Small intestine (tissue), 7 donors: ENCODE results near the gene GALNT17. TPM values are rescaled to one million over a fixed set of nuclear protein-coding genes. Genes with fewer than 3 reads are reported as not detected.

Experiments
- DNase-seq, 2 donors: peaks; one replicate each; pipeline versions ENCODE4 v3.0.0 to v3.0.0-alpha.2; 2013
- FAIRE-seq: peaks from 2 replicates; lab custom pipeline; 2012; peaks lifted over from hg19 to GRCh38; lab: Jason Lieb, UNC
- H3K27ac ChIP-seq, 3 donors: one replicate each; pipeline ENCODE4 v1.5.1; 2013; ENCODE audit warnings: low read length in 2 of 3, mild to moderate bottlenecking in 2 of 3, control low read depth in 1 of 3, inconsistent platforms in 1 of 3, low read depth in 1 of 3, moderate library complexity in 1 of 3
- H3K27me3 ChIP-seq, 3 donors: one replicate each; pipeline ENCODE4 v1.6.1; 2013; ENCODE audit warnings: low read length in 3 of 3, inconsistent platforms in 1 of 3; ENCODE audit not compliant: control insufficient read depth in 3 of 3, insufficient read depth in 3 of 3
- H3K36me3 ChIP-seq, 3 donors: one replicate each; pipeline ENCODE4 v1.6.1; 2013; ENCODE audit warnings: low read length in 3 of 3, inconsistent platforms in 1 of 3, low read depth in 1 of 3, mild to moderate bottlenecking in 1 of 3, moderate library complexity in 1 of 3; ENCODE audit not compliant: control insufficient read depth in 3 of 3, insufficient read depth in 2 of 3
- H3K4me1 ChIP-seq, 3 donors: one replicate each; pipeline ENCODE4 v1.6.1; 2013; ENCODE audit warnings: low read length in 2 of 3, inconsistent platforms in 1 of 3, low read depth in 1 of 3, mild to moderate bottlenecking in 1 of 3, moderate library complexity in 1 of 3; ENCODE audit not compliant: control insufficient read depth in 3 of 3, insufficient read depth in 2 of 3
- H3K4me3 ChIP-seq, 3 donors: one replicate each; pipeline ENCODE4 v1.5.1; 2013; ENCODE audit warnings: low read length in 3 of 3, control low read depth in 1 of 3, inconsistent platforms in 1 of 3, low read depth in 1 of 3, mild to moderate bottlenecking in 1 of 3, moderate library complexity in 1 of 3
- H3K9me3 ChIP-seq, 2 donors: one replicate each; pipeline ENCODE4 v1.6.1; 2013; ENCODE audit warnings: low read depth in 1 of 2, low read length in 1 of 2; ENCODE audit not compliant: control insufficient read depth in 2 of 2, insufficient read depth in 1 of 2
- polyA plus RNA-seq, 4 donors: library from polyadenylated mRNA; stranded (reverse) in 3 of 4; unstranded in 1 of 4; fragments of 200-250 nt in 3 of 4; fragments of 120-200 nt in 1 of 4; gene quantifications; one replicate each; pipeline versions ENCODE4 v1.2.1 to v1.2.3, GENCODE V29; 2013
- donor health status: healthy with polysubstance abuse.
- donor health status: control.
- donor health status: control.
- donor health status: Bipolar disorder and iron deficiency.
- donor health status: healthy.

GALNT17 gene
- polyA plus RNA-seq, 4 donors, result 0.34 to 2.9 (median 0.54) TPM; not detected in 1

GRCh38 chr7:71761336-71761735 lies 629.4 kb downstream of the GALNT17 start:
- no peak for FAIRE-seq

More at GRCh38 chr7:71761336-71761735, 629.4 kb downstream of the GALNT17 start:
- no peak overlapping the region for H3K4me3 ChIP-seq
- no peaks in the 10 kb centered on the region for H3K36me3 ChIP-seq
- H3K9me3 ChIP-seq, result peaks cover 0 to 13% of the 10 kb centered on the region in 2 donors
- no peaks in the 10 kb centered on the region for H3K4me1 ChIP-seq
- no peak for DNase-seq
- H3K27me3 ChIP-seq, result no peaks in the 10 kb centered on the region
- no peak overlapping the region for H3K27ac ChIP-seq
